GM23338 (cell line): ENCODE results near the gene TRAPPC2. TPM values are rescaled to one million over a fixed set of nuclear protein-coding genes. Genes with fewer than 3 reads are reported as not detected.

Experiments
- ATAC-seq: fragments of 200-7000 bp; cut with Tn5 transposase; 3 replicates; pipeline ENCODE4 v1.9.1; 2020
- DNase-seq: peaks from one replicate; pipeline ENCODE4 v3.0.0-alpha.2; 2015; ENCODE audit warnings: low spot score
- H2AFZ ChIP-seq: fragments of 200-600 bp; sonication (generic); 2 replicates; pipeline ENCODE4 v1.8.0; 2016; ENCODE audit warnings: antibody characterized with exemption, mild to moderate bottlenecking, moderate library complexity
- H3F3A ChIP-seq: fragments of 200-600 bp; sonication (generic); replicated peaks from 2 replicates; pipeline ENCODE4 v1.8.0; 2017; ENCODE audit warnings: antibody characterized with exemption, mixed run types, low read depth
- H3K27ac ChIP-seq: fragments of 200-600 bp; sonication (generic); 2 replicates; pipeline ENCODE4 v1.6.1; 2016; ENCODE audit warnings: low read depth
- H3K27me3 ChIP-seq: fragments of 200-600 bp; sonication (generic); 2 replicates; pipeline ENCODE4 v1.8.0; 2016; ENCODE audit warnings: mild to moderate bottlenecking, mixed run types, moderate library complexity; ENCODE audit not compliant: insufficient read depth
- H3K36me3 ChIP-seq: fragments of 200-600 bp; sonication (generic); 2 replicates; pipeline ENCODE4 v1.8.0; 2016; ENCODE audit warnings: mild to moderate bottlenecking; ENCODE audit not compliant: insufficient read depth
- H3K4me1 ChIP-seq: fragments of 200-600 bp; sonication (generic); 2 replicates; pipeline ENCODE4 v1.8.0; 2016; ENCODE audit warnings: mild to moderate bottlenecking, moderate library complexity; ENCODE audit not compliant: insufficient read depth
- H3K4me2 ChIP-seq: fragments of 200-600 bp; sonication (generic); 2 replicates; pipeline ENCODE4 v1.7.1; 2017; ENCODE audit warnings: mixed run types
- H3K4me3 ChIP-seq: fragments of 200-600 bp; sonication (generic); 2 replicates; pipeline ENCODE4 v1.6.1; 2016; ENCODE audit warnings: mixed run types
- H3K79me2 ChIP-seq: fragments of 200-600 bp; sonication (generic); replicated peaks from 2 replicates; pipeline ENCODE4 v1.8.0; 2017; ENCODE audit warnings: mild to moderate bottlenecking; ENCODE audit not compliant: insufficient read depth
- H3K9me2 ChIP-seq: fragments of 200-600 bp; sonication (generic); 2 replicates; pipeline ENCODE4 v1.8.0; 2017; ENCODE audit not compliant: insufficient read depth
- H4K20me1 ChIP-seq: fragments of 200-600 bp; sonication (generic); replicated peaks from 2 replicates; pipeline ENCODE4 v1.8.0; 2017; ENCODE audit warnings: mild to moderate bottlenecking; ENCODE audit not compliant: insufficient read depth
- H3K27ac Mint-ChIP-seq: 2 replicates; pipeline ENCODE4 v1.8.0; 2020; ENCODE audit warnings: inconsistent platforms, mild to moderate bottlenecking, moderate library complexity, mixed read lengths
- H3K27me3 Mint-ChIP-seq: 3 replicates; pipeline ENCODE4 v1.8.0; 2022; ENCODE audit warnings: low read depth, mild to moderate bottlenecking, moderate library complexity, mixed read lengths, inconsistent platforms; ENCODE audit not compliant: insufficient read depth, poor library complexity
- H3K36me3 Mint-ChIP-seq: 3 replicates; pipeline ENCODE4 v1.8.0; 2021; ENCODE audit warnings: low read depth, mild to moderate bottlenecking, inconsistent platforms, moderate library complexity, mixed read lengths
- H3K4me1 Mint-ChIP-seq: 3 replicates; pipeline ENCODE4 v1.8.0; 2020; ENCODE audit warnings: mild to moderate bottlenecking, inconsistent platforms, mixed read lengths
- H3K4me3 Mint-ChIP-seq: 3 replicates; pipeline ENCODE4 v1.8.0; 2021; ENCODE audit warnings: moderate library complexity, mild to moderate bottlenecking, inconsistent platforms, mixed read lengths
- H3K9me3 Mint-ChIP-seq: 3 replicates; pipeline ENCODE4 v1.8.0; 2020; ENCODE audit warnings: moderate library complexity, mild to moderate bottlenecking, inconsistent platforms, mixed read lengths
- CREB1 ChIP-seq: fragments of 250-450 bp; sonication (Bioruptor Pico); IDR thresholded peaks from 2 replicates; pipeline ENCODE4 v1.5.0; 2020; ENCODE audit warnings: low read depth, mild to moderate bottlenecking, moderate library complexity
- EZH2phosphoT487 ChIP-seq: fragments of 200-600 bp; sonication (generic); IDR thresholded peaks from one replicate; pipeline ENCODE4 v1.8.1; 2018; ENCODE audit warnings: antibody characterized with exemption; ENCODE audit not compliant: unreplicated experiment
- NANOG ChIP-seq: IDR thresholded peaks from 2 replicates; pipeline ENCODE4 v1.6.1; 2016; ENCODE audit warnings: antibody characterized with exemption, borderline replicate concordance
- POLR2AphosphoS5 ChIP-seq: IDR thresholded peaks from 2 replicates; pipeline ENCODE4 v1.6.1; 2016; ENCODE audit warnings: antibody characterized with exemption, low read depth
- REST ChIP-seq: IDR thresholded peaks from one replicate; pipeline ENCODE4 v1.6.1; 2018; ENCODE audit warnings: antibody characterized with exemption; ENCODE audit not compliant: unreplicated experiment
- ZNF331 ChIP-seq: fragments of 250-450 bp; sonication (Bioruptor Pico); IDR thresholded peaks from 2 replicates; pipeline ENCODE4 v1.5.0; 2020; ENCODE audit warnings: low read depth, mild to moderate bottlenecking, moderate library complexity
- ZNF462 ChIP-seq: fragments of 250-450 bp; sonication (Bioruptor Pico); IDR thresholded peaks from 2 replicates; pipeline ENCODE4 v1.5.0; 2020; ENCODE audit warnings: mild to moderate bottlenecking, moderate library complexity
- polyA plus RNA-seq: library from polyadenylated mRNA; unstranded; fragments of >200 nt; fragmentation: Nextera tagmentation; extraction: Ambion mirVana; gene quantifications from 2 replicates; pipeline ENCODE4 v1.2.1, GENCODE V29; 2016
- total RNA-seq: library from RNA; depleted of rRNA; stranded (reverse); fragments of >200 nt; shearing (Covaris generic); gene quantifications from 2 replicates; pipeline ENCODE4 v1.2.3, GENCODE V29; 2014
- TF ChIP-seq, protein P1 (sequence below): IDR thresholded peaks from 2 replicates; pipeline ENCODE4 v1.6.1; 2016; ENCODE audit warnings: antibody characterized with exemption
- TF ChIP-seq, protein P2 (sequence below), 2 experiments: fragments of 200-600 bp in 1 of 2; sonication (generic) in 1 of 2; conservative IDR thresholded peaks; 2 replicates each; pipeline versions ENCODE4 v1.5.1 to v1.6.1; 2016 to 2017; ENCODE audit warnings: antibody characterized with exemption in 2 of 2, low read depth in 2 of 2, mild to moderate bottlenecking in 2 of 2, moderate library complexity in 1 of 2

Gene TRAPPC2
- total and polyA plus RNA-seq, 2 experiments from 2014 or later = 11.7 to 14.6 TPM

GRCh38 chrX:13670197-13670596, 64.2 kb downstream of the TRAPPC2 start:
- H3K27ac ChIP-seq = no peak overlapping the region
- H3K4me1 Mint-ChIP-seq = no peaks in the 10 kb centered on the region
- no peak overlapping the region for H2AFZ ChIP-seq

More at GRCh38 chrX:13670197-13670596, 64.2 kb downstream of the TRAPPC2 start:
- Mint-ChIP-seq H3K36me3 (no peaks in the 10 kb centered on the region), H3K4me3 (no peak overlapping the region), H3K9me3 (no peaks in the 10 kb centered on the region), H3K27me3 (no peaks in the 10 kb centered on the region), H3K27ac (no peak overlapping the region)
- no peaks in the 10 kb centered on the region for H3K9me2 ChIP-seq
- no peak for TF ChIP-seq ZNF462 (CRISPR knock-in tag)
- no peak for TF ChIP-seq NANOG
- TF ChIP-seq POLR2AphosphoS5 = no peak
- TF ChIP-seq, protein P1, sequence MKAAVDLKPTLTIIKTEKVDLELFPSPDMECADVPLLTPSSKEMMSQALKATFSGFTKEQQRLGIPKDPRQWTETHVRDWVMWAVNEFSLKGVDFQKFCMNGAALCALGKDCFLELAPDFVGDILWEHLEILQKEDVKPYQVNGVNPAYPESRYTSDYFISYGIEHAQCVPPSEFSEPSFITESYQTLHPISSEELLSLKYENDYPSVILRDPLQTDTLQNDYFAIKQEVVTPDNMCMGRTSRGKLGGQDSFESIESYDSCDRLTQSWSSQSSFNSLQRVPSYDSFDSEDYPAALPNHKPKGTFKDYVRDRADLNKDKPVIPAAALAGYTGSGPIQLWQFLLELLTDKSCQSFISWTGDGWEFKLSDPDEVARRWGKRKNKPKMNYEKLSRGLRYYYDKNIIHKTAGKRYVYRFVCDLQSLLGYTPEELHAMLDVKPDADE = no peak
- TF ChIP-seq ZNF331 = no peak
- TF ChIP-seq EZH2phosphoT487 = no peak
- TF ChIP-seq CREB1 = no peak
- no peak for TF ChIP-seq REST
- TF ChIP-seq, protein P2, sequence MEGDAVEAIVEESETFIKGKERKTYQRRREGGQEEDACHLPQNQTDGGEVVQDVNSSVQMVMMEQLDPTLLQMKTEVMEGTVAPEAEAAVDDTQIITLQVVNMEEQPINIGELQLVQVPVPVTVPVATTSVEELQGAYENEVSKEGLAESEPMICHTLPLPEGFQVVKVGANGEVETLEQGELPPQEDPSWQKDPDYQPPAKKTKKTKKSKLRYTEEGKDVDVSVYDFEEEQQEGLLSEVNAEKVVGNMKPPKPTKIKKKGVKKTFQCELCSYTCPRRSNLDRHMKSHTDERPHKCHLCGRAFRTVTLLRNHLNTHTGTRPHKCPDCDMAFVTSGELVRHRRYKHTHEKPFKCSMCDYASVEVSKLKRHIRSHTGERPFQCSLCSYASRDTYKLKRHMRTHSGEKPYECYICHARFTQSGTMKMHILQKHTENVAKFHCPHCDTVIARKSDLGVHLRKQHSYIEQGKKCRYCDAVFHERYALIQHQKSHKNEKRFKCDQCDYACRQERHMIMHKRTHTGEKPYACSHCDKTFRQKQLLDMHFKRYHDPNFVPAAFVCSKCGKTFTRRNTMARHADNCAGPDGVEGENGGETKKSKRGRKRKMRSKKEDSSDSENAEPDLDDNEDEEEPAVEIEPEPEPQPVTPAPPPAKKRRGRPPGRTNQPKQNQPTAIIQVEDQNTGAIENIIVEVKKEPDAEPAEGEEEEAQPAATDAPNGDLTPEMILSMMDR (conservative IDR thresholded peaks at IDR 0.05; ENCODE audit: low read depth in 2 of 2) = no peak
- H3K4me2 ChIP-seq = no peak overlapping the region
- H3K4me3 ChIP-seq = no peak overlapping the region
- no peaks in the 10 kb centered on the region for H4K20me1 ChIP-seq
- H3K79me2 ChIP-seq = no peaks in the 10 kb centered on the region
- DNase-seq (no peak), ATAC-seq (no peak)
- H3F3A ChIP-seq = no peaks in the 10 kb centered on the region
- H3K36me3 ChIP-seq = no peaks in the 10 kb centered on the region
- no peaks in the 10 kb centered on the region for H3K27me3 ChIP-seq
- no peaks in the 10 kb centered on the region for H3K4me1 ChIP-seq
